SK-N-SH treated with all-trans-retinoic acid at 6 μM for 48 hours (cell line): ENCODE results near the gene BACE1.

Experiments used
- ARNTL ChIP-seq: fragments of 450-650 bp; formaldehyde crosslinking; IDR thresholded peaks from 2 replicates; pipeline ENCODE4 v1.5.0; 2020; ENCODE audit warnings: low read depth, mild to moderate bottlenecking, moderate library complexity, borderline replicate concordance
- BACH2 ChIP-seq: fragments of 250-450 bp; sonication (Bioruptor Pico); IDR thresholded peaks from 2 replicates; pipeline ENCODE4 v1.9.0; 2021; ENCODE audit warnings: mild to moderate bottlenecking, borderline replicate concordance
- GLIS3 ChIP-seq: fragments of 250-450 bp; sonication (Bioruptor Pico); IDR thresholded peaks from 2 replicates; pipeline ENCODE4 v1.5.0; 2020; ENCODE audit warnings: mild to moderate bottlenecking, moderate library complexity
- ISL1 ChIP-seq: fragments of 250-450 bp; sonication (Bioruptor Pico); IDR thresholded peaks from 2 replicates; pipeline ENCODE4 v2.1.2; 2022; ENCODE audit warnings: mild to moderate bottlenecking, moderate library complexity
- RARB ChIP-seq: fragments of 250-450 bp; sonication (Bioruptor Pico); IDR thresholded peaks from 2 replicates; pipeline ENCODE4 v1.8.0; 2021; ENCODE audit warnings: mild to moderate bottlenecking, moderate library complexity
- TOX ChIP-seq: fragments of 250-450 bp; sonication (Bioruptor Pico); IDR thresholded peaks from 2 replicates; pipeline ENCODE4 v1.8.0; 2021; ENCODE audit warnings: mild to moderate bottlenecking, moderate library complexity, borderline replicate concordance
- ZC3H10 ChIP-seq: fragments of 250-450 bp; sonication (Bioruptor Pico); IDR thresholded peaks from 2 replicates; pipeline ENCODE4 v1.5.1; 2021; ENCODE audit warnings: mild to moderate bottlenecking, moderate library complexity
- ZFP3 ChIP-seq: fragments of 250-450 bp; sonication (Bioruptor Pico); IDR thresholded peaks from 2 replicates; pipeline ENCODE4 v1.5.0; 2020; ENCODE audit warnings: mild to moderate bottlenecking, moderate library complexity
- TF ChIP-seq, protein P1 (sequence below): fragments of 250-450 bp; sonication (Bioruptor Pico); IDR thresholded peaks from 2 replicates; pipeline ENCODE4 v1.8.0; 2020; ENCODE audit warnings: mild to moderate bottlenecking, moderate library complexity, borderline replicate concordance
- TF ChIP-seq, protein P2 (sequence below): fragments of 250-450 bp; sonication (Bioruptor Pico); IDR thresholded peaks from 2 replicates; pipeline ENCODE4 v1.5.0; 2020; ENCODE audit warnings: mild to moderate bottlenecking, moderate library complexity

DNA sequence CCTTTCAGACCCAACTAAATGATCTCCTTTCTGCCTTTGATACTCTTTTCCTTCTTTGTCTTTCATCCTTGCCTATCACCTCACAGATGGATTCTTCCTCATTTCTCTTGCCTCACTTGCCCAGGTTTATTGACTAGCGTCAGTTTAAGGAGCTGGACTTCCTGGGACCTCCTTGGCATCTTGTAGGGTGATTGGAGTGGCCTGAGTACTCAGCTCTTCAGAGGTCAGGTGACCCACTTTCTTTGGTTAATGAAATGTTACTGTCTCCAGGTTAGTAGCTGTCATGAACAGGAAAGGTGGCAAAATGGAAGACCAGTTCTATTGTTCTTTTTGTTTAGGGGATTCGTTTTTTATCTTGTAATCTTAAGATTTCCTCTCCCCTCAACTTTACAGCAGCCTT, 29.5 kb downstream of the BACE1 start:
- no peak for TF ChIP-seq BACH2
- TF ChIP-seq TOX (CRISPR knock-in tag): no peak
- no peak for TF ChIP-seq RARB (CRISPR knock-in tag)
- no peak for TF ChIP-seq GLIS3 (CRISPR knock-in tag)
- TF ChIP-seq, protein P1, sequence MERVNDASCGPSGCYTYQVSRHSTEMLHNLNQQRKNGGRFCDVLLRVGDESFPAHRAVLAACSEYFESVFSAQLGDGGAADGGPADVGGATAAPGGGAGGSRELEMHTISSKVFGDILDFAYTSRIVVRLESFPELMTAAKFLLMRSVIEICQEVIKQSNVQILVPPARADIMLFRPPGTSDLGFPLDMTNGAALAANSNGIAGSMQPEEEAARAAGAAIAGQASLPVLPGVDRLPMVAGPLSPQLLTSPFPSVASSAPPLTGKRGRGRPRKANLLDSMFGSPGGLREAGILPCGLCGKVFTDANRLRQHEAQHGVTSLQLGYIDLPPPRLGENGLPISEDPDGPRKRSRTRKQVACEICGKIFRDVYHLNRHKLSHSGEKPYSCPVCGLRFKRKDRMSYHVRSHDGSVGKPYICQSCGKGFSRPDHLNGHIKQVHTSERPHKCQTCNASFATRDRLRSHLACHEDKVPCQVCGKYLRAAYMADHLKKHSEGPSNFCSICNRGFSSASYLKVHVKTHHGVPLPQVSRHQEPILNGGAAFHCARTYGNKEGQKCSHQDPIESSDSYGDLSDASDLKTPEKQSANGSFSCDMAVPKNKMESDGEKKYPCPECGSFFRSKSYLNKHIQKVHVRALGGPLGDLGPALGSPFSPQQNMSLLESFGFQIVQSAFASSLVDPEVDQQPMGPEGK: no peak
- TF ChIP-seq, protein P2, sequence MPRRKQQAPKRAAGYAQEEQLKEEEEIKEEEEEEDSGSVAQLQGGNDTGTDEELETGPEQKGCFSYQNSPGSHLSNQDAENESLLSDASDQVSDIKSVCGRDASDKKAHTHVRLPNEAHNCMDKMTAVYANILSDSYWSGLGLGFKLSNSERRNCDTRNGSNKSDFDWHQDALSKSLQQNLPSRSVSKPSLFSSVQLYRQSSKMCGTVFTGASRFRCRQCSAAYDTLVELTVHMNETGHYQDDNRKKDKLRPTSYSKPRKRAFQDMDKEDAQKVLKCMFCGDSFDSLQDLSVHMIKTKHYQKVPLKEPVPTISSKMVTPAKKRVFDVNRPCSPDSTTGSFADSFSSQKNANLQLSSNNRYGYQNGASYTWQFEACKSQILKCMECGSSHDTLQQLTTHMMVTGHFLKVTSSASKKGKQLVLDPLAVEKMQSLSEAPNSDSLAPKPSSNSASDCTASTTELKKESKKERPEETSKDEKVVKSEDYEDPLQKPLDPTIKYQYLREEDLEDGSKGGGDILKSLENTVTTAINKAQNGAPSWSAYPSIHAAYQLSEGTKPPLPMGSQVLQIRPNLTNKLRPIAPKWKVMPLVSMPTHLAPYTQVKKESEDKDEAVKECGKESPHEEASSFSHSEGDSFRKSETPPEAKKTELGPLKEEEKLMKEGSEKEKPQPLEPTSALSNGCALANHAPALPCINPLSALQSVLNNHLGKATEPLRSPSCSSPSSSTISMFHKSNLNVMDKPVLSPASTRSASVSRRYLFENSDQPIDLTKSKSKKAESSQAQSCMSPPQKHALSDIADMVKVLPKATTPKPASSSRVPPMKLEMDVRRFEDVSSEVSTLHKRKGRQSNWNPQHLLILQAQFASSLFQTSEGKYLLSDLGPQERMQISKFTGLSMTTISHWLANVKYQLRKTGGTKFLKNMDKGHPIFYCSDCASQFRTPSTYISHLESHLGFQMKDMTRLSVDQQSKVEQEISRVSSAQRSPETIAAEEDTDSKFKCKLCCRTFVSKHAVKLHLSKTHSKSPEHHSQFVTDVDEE (CRISPR knock-in tag): no peak
- no peak for TF ChIP-seq ZFP3 (CRISPR knock-in tag)
- TF ChIP-seq ARNTL (CRISPR knock-in tag): no peak
- TF ChIP-seq ZC3H10 (CRISPR knock-in tag): no peak
- TF ChIP-seq ISL1 (CRISPR knock-in tag): no peak
